Stimulated activated CD4-positive, alpha-beta T cell treated with anti-CD3 and anti-CD28 coated beads, Interleukin-2, amount 100 ng/mL, for 24 hours (primary cell): ENCODE data around the gene MEN1.

Experiments used
- DNase-seq, 2 donors: peaks; one replicate each; pipeline ENCODE4 v3.0.0-alpha.2; 2020

Gene MEN1

DNA sequence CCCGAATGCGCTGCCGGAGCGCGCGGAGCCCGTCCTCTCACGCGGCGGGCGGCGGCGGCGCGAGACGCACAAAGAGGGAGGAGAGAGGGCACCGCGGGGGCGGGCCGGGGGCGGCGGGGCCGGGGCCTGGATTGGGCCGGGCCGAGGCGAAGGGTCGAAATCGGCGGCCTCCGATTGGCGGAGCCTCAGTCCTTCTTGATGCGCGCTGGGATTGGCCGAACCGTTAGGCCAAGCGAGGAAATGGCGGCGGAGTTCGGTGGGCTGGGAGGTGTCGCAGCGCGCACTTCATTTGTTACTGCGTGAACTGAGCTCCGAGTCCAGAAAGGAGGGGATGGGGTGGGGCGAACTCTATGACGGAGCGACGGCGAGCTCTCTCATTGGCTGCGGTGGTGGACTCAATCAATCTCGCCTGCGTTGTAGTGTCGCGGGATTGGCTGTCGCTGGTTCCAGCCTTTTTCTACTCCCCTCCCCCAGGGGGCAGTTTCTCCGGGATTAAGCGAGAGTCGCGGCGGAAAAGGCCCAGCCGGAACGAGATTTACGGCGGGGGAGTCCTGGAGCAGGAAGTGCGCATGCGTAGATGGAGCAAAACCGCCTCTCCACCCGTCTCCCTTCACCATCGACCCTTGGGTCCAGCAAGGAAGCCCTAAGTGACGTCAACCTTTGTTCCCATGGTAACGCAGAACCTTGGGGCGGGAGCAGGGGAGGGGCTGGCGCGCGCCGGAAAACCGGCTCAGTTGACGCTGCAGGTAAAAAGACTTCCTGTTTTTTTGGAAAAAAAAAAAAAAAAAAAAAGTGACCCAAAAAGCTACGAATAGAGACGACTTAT lies 31.7 kb downstream of the MEN1 start, which contains the start of gene SF1:
SF1 (minus strand) TSS at position 70 of the 826 bp plus-strand sequence. CDS start 150 bp downstream, outside the sequence.
- peak; percentile 97 to 98 for DNase-seq

DNA sequence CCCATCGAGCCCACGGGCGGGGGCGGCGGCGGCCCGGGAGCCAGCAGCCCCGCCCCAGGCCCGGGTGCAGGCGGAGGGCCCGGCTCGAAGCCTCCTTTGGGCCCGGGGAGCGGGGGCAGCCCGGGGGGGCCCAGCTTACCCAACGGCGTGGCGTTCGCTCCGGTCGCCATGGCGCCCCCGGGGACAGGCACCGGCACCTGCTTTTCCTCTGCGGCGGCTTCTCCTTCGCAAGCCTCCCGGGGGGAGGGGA lies 32.2 kb downstream of the MEN1 start:
- no peak for DNase-seq

DNA sequence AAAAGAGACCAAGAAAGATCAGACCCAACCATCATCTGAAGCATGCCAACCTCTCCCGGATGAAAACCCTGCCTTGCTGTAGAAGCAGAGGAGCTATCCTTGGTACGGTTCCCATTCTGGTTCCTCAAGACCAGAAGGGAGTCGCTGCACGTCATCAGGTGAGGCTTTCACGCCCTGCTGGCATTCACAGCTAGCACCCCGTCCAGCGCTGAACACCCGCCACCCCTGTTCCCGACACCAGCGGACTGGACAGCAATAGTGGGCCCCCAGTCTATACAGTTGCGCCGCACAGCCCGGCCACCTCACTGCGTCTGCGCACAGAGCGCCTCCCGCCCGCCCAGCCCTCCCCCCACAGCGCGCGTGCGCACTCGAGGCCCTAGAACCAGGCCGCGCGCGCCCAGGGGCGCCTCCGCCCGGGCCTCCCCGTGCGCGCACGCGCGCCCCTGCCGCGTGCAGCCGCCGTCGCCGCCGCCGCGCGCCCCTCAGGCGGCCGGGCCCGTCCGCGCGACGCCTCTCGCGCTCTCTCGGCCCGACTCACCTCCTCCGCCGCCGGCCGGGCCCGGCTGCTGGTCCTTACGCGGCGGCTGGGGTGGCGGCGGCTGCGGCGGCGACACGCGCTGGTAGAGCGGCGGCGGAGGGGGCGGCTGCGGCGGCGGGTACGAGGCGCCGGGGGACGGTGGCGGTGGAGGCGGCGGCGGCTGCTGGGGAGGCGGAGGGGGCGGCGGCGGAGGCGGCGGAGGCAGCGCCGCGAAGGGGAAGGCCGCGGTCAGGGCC lies 32.7 kb downstream of the MEN1 start:
- DNase-seq = peak; percentile 82

DNA sequence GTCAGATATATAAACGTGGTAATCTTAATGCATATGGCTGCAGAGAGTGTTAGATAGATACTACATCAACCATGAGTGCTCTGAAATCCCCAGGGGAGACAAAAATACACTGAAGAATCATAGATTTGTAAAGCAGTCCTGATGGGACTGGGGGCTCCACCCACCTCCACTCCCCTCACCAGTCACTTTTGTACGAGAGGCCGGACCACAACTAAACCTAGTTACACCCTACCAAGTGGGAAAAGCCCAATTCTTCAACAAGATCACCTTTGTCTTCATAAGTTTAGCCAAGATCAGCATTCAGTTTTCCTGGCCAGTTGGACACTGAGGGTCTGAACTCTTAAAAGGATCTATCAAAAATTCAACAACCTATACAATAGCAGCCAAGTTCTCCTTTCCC lies 33.5 kb downstream of the MEN1 start:
- no peak for DNase-seq

DNA sequence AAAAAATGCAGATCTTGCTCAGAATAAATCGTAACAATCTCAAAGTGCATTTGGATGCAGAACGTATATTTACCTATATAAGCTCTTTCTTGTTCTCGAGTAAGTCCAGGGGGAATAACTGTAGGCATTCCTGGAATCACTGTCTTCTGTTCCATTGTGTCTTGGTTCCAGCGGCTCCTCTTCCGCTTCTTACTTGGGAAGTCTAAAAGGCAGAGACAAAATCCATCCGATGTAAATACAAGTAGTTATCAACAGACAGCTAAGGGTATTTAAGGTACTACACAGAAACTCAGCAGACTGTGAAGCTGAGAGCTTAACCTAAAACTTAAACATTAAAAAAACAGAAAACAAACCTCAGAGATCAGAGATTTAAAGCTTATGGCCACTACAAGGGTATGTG lies 33.9 kb downstream of the MEN1 start:
- DNase-seq = no peak

DNA sequence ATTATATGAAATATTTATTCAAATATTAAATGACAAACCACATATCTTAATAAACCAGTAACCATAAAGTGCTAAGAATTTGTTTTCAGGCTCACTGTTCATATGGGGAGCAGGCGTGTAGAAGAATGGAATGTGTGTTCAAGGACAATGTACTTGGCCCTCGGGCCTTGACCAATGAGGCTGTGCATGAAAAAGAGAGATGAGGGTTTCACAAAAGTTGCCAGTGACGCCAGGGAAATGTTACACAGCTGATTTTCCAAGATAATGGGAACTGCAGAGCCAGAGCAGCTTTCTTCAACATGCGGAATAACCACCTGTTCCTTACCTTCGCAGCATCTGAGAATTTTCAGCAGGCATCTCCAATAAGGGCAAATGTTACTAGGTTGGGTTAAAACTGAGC lies 36.2 kb downstream of the MEN1 start:
- DNase-seq = no peak

DNA sequence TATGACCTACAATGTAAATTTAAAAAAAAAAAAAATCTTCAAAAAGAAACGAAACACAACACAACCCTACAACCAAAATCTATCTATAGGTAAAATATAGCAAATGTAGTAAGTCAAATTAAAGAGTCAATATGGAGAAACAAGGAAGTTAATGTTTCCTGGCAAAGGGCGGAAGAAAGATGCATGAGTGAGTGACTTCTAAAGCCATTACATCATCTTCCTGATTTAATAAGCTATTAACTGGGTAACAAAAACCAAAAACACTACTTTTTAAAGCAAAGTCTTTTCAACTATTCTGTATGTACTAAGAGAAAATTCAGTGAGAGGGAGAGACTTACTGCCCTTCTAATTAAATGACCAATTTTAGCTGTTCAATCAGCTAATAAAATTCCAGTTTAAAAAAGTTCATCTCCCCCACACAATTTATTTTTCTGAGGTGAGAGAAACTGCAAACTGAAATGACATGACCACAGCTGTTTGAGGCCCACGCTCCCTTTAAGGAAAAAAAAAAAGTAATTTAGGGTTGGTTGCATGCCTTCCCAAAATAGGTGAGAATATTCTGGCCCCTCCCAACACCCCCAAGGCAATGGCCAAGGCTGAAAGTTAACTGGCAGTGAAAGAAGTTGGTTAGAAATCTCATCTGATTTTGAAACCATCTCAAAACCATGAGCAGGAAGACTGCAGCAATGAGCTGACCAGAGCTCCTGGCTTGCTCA lies 37.9 kb downstream of the MEN1 start:
- DNase-seq = no peak

DNA sequence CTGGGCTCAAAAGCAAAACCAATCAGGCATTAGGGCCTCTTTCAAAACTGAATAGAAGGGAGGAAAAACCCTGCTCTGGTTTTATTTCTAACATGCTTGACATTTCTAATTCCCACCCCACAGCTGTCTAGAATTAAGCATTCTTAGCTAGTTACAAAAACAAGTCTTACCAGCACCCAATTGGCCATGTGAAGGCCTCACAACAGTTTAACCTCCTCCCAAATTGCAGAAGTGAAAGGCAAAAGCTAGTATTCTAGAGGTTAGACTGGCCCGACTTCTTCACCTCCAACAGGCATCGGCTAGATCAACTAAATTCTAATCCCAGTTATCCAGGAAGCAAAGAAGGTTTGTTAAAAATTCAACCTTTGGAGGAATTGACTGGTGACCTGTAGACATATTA lies 38.5 kb downstream of the MEN1 start:
- no peak for DNase-seq

DNA sequence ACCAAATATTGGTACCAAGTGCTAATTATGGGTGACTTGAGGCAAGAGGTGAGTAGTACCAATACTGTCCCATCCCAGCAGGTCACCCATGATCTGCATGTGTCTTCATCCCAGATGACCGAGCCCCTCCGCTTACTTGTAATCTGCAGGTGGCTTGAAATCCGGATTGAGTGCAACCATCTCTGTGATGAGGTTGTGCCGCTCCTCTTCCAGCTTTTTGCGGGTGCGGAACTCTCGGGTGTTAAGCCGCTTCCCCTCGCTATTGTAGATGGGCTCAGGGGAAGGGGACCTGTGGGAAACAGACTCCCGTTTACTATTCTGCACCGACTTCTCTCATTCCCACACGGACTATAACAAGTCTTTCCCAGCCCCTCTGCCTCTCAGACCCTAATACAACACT lies 40.2 kb downstream of the MEN1 start:
- no peak for DNase-seq

DNA sequence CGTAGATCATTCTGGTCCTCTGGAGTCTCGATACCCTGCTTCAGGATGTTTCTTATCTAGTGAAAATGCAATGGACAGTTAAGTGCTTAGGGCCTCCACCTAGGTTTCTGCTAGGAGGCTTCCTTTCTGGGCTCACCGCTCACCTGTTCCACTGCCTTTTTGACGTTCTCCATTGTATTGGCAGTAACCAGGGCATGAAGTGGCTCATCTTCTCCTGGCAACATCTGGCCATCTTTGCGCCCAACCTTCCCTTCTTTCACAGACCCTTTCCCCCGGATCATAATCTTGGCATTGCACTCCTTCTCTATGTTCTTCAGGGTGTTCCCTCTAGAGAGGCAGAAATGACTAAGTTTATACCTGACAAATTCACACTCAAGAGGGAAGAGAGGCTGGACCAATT lies 41.1 kb downstream of the MEN1 start:
- no peak for DNase-seq

DNA sequence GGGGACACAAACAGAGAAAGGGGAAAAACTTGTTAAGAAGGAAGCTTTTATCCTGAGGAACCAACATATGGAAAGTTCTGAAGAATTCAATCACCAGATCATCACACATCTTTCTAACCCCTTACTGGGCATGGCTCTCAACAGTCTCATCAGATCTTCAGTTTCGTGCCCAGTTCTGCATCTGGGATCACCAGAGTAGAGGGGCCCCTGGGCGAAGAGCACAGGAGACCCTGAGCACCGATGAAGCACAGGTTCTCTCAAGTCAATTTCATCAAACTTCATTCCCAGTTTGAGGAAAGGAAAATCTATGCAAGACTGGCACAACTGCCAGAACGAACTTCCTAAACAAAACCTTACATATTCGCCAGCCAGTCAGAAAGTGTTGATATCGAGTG lies 42.1 kb downstream of the MEN1 start:
- DNase-seq = no peak

DNA sequence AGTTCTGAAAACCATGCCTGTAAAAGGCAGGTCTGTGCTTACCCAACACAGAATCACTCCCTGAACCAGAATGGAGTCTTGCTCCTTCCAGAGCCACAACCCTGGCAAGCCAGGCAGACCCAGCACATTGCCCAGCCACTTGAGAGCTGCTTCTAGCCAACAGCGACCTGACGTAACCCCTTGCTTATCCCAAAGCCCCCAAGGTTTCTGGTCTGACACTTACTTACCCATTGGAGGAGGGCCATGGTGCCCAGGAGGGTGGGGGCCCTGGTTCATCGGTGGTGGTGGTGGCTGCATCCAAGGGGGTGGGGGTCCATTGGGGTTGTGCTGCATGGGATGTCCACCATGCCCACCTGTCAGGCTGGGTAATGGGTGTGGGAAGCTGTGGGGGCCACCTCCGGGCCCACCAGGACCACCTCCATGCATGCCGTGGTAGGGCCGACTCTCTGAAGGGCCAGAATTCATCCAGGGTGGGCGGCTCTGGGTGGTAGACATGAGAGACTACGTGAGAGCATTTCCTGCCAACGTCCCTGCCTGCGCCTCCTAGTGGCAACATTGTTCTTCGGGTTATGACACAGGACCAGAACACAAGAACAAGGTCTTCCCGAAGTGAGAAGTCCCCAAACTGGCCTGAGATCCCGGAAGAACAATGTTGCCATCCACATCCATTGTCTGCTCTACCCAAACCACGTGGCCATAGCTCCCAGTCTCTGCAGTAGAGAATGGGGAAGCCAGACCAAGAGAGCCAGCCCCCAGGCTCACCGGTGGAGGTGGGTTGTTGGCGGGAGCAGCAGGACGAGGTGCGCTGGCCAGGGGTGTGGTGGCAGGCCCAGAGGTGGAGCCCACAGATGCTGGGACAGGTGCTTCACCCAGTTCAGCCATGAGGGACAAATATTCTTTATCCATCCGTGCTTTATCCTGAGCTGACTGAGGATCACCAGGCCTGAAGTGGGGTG lies 42.7 kb downstream of the MEN1 start:
- DNase-seq = peak; percentile 86 to 89

DNA sequence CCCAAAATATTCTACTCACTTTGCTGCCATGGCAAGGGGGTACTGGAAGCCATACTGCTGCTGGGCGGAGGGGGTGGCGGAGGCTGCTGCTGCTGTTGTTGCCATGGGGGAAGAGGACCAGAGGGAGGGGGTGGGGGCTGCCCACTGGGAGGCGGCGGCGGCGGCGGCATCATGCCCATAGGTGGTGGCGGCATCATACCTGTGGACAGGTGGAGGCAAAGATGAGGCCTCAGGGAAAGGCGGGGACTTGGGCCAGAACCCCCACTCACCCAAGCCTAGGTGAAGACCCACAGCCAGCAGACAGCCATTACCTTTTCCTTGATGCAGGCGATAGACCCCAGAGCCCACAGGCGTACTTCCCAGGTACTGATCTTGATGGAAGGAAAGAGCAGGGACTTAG lies 43.5 kb downstream of the MEN1 start:
- no peak for DNase-seq

DNA sequence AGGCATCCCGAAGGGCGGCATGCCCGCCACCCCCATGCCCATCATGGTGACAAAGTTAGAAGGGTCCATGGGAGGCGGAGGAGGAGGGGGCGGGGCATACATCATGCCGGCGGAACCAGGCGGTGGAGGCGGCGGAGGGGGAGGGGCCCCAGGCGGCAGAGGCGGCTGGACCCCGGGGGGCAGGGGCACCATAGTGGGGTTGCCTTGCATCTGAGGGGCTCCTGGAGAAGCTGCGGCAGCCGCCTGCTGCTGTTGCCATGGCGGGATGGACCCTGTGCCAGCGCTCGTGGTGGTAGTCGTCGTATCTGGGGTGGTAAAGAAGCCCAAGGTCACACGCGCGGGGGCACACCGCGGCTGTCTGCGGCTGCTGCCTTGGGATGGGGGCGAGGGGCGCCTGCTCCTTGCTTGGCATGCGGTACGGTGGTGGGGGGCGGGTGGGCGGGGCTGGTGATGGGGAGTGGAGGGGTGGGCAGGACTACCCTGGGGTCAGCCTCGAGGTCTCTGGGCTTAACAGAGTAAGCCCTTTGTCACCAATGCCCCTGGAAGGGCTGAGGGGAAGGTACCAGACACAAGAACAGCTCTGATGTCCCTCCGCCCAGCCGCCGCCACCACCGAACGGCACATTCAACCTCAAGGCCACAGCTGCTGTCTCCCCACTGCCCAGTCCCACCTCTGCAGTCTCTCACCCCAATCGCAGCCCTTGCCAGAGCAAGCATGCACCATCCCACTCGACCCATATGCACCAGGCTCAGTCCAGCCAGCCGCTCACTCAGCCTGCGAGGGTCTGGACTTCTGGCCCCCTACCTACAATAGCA lies 44.3 kb downstream of the MEN1 start:
- DNase-seq = no peak

DNA sequence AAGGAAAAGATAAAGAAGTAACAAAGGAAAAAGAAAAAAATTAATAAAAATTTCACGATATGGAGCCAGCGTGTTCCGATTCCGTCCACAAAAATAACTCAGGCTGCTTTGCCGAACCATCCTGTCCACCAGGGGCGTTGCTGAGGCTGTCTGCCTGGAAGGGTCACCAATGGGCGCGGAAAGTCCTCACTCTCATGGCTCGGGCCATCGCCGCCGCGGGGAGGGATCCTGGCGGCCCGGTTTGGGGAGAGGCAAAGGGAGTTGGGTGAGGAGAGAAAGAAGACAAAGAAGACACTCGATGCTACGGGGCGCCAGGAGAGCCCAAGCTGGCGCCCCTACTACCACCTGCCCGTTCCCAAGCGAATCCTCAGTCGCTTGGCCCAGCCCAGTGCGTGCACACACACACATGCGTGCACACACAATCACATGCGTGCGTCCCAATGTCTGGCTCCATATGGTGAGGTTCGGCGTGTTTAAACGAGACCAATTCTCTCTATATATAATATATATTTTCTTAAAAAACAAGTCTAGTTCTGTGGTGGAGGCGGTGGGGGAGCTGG lies 45.0 kb downstream of the MEN1 start:
- DNase-seq = no peak

DNA sequence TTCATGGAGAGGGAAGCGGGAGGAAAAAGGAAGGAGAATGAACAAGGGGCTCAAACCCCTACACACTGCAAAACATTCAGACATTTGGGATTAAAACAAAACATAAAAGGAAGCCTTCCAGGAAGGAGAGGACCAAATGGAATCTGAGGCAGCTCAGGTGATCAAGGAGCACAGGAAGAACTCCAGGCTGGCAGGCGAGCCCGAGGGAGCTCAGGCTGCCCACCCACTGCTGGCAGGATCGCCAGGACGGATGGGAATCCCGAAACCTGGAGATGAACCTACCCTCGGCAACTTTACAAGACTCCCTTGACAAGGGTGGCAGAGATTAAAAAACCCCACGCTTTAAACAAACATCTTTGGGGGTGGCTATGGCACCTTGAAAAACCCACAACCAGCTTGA lies 45.6 kb downstream of the MEN1 start:
- DNase-seq = no peak

DNA sequence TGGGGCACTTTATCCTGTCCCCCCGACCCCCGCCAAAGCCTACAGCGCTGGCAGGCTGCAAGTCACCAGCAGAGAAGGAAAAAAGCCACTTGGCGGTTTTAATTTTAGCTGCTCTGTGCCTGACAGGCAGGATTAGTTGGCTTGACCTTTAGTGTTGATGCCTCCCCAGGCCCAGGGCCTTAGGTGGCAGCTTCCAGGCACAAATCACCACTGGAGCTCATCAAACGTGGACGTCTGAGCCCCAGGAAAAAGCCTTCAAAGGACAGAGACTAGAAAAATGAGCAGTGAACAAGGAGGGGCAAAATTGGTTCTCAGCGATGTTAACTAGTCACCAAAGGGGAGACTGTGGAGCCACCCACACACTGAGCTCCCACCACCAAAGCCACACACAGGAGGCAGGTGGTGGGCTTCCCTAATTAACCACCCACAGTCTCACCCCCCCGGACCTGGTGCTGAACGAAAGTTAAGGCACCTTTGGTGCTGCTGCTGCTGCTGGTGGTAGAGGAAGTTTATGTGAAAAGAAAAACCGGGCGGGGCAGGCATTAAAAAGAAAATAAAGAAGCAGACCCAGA lies 46.2 kb downstream of the MEN1 start:
- peak; percentile 32 to 56 for DNase-seq

DNA sequence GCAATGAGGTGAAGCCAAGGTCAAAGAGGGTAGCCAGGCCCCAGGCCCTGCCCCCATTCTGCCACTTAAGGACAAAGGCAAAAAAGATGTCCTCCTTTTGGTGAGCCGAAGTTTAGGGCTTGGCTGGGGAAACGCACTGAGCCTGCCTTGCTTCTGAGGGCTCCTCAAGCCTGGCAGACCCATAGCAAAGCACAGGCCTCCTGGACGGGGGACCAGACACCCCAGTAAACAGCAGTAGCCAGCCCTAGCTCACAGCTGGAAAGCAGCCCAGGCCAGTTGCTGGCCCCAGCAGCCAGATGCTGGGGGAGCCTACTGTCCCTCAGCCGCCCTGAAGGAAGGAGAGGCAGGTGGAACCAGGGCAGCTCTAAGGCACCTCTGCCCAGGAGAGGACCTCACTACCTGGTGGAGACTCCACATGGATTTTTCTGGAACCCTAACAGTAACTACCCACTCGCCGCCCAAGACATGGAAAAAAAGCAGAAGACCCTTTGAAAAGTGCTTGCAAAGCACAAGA lies 46.8 kb downstream of the MEN1 start:
- no peak for DNase-seq

DNA sequence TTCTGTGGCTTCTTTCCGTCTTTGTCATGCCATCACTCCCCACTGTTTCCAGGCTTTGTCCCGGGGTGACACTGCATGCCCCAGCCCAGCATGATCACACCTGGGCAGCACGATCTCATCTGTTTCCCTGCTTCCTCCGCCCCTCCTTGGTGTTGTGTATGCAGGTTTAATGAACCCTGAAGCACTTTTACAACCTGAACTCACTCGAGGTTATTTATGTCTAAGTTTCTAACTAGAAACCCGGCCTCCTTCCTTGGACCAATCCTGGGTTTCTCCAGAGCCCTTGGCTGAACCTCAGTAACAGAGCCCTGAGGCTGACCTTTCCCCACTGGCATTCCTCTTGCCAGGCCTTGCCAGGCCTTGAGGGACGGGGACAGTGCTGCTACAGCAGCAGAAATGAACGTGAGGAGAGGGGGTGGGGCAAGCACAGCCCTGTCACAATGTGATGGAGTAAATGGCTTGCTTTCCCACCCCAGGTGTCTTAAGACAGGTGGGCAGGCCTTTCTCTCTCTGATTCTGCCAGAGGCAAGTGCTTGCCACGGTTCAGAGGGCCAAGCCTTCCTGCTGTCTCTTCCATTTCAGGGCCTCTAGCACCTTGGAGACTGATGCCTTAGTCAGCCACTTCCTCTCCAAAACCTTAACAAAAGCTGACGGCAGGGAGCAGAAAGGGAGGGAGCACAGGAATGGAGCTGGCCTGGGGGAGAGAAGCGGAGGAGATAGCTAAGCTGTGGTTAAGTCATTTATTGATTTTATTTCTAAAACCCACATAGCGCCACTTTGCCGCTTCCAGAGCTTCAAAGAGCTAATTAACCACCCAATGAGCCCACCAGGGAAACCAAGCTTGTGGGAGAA lies 47.5 kb downstream of the MEN1 start:
- DNase-seq = no peak

DNA sequence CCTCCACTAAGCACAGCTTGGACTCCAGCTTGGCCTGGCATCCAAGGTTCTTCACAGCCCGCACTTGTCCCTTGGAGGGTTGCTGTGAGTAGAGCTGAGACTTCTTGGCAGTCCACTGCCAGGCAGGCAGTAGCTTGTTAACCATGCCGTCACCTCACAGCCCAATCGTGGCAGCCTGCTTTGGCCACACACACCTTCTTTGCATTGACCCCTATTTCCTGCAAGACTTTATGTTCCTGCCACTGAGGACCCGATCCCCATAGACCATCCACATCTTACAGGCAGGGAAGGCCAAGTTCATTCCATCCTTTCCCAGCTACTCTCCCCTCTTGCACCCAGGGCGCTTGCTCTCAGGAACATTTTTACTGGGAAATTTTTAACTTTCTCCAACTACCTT lies 48.1 kb downstream of the MEN1 start:
- peak in 1 of 2 donors; percentile 24 for DNase-seq
